Skeletal muscle satellite cell (primary cell): ENCODE results near the gene HMCN1.

Source experiments
- H3K27me3 ChIP-seq: 2 replicates; pipeline ENCODE4 v1.7.0; 2013; ENCODE audit warnings: low read length; ENCODE audit not compliant: control insufficient read depth, insufficient read depth
- H3K36me3 ChIP-seq: 2 replicates; pipeline ENCODE4 v1.7.0; 2013; ENCODE audit warnings: mild to moderate bottlenecking, control low read depth, low read length; ENCODE audit not compliant: insufficient read depth
- H3K4me1 ChIP-seq: 2 replicates; pipeline ENCODE4 v1.7.0; 2013; ENCODE audit warnings: low read length; ENCODE audit not compliant: control insufficient read depth, insufficient read depth
- H3K4me2 ChIP-seq: 2 replicates; pipeline ENCODE4 v1.7.0; 2013; ENCODE audit warnings: mild to moderate bottlenecking, low read length
- H3K4me3 ChIP-seq: 2 replicates; pipeline ENCODE4 v1.7.0; 2013; ENCODE audit warnings: low read length
- H3K9ac ChIP-seq: 2 replicates; pipeline ENCODE4 v1.7.0; 2013; ENCODE audit warnings: mild to moderate bottlenecking, low read depth, low read length, moderate library complexity
- H3K9me3 ChIP-seq: replicated peaks from 2 replicates; pipeline ENCODE4 v1.7.0; 2013; ENCODE audit warnings: mild to moderate bottlenecking, control low read depth, low read length

HMCN1 gene

DNA sequence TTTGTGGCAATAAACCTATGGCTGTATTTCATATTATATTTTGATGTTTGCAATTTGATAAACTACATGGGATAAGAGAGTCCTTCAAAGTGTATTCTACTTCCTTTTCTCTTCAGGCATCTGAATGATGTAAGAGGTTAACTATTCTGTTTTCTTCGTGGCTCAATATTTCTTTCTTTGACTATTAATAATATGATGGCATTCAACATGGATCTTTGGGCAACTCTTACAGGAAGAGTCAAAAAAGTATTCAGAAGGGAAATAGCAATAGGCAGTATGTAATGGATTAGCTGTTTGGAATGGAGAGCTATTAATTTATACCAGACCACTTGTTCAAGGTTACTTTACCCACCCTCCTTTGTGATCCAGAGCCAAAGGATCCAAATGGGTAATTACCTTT lies 74.4 kb downstream of the HMCN1 start:
- Histone ChIP-seq H3K4me1 (no peaks in the 10 kb centered on the region), H3K9ac (no peak overlapping the region), H3K4me2 (no peak overlapping the region), H3K36me3 (no peaks in the 10 kb centered on the region), H3K27me3 (no peaks in the 10 kb centered on the region), H3K4me3 (no peak overlapping the region), H3K9me3 (no peaks in the 10 kb centered on the region)

DNA sequence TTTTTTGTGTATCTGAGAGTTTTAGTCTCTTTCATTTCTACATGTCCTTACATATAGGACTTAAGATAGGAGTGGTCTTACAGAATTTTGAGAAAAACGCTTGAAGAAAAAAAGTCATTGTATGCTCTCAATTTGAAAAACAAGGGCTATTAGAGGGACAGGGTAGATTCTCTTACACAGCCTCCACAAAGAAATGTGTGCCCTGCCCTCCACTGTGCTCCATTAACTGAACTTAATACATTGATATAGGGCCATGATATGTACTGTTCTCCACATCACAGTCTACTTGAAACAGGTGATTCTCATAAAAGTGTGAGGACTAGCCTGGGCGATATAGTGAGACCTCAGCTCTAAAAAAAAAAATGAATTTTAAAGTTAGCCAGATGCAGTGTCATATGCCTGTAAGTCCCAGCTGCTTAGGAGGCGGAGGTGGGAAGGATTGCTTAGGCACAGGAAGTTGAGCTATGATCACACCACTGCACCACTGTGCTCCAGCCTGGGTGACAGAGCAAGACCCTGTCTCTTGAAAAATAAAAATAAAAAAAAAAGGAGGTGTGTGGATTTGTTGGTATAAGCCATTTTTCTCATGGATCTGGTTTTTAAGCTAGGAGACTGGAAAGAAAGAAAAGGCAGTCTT lies 77.0 kb downstream of the HMCN1 start:
- Histone ChIP-seq H3K9ac (no peak overlapping the region), H3K36me3 (no peaks in the 10 kb centered on the region), H3K4me2 (no peak overlapping the region), H3K27me3 (no peaks in the 10 kb centered on the region), H3K4me1 (no peaks in the 10 kb centered on the region), H3K4me3 (no peak overlapping the region), H3K9me3 (no peaks in the 10 kb centered on the region)

DNA sequence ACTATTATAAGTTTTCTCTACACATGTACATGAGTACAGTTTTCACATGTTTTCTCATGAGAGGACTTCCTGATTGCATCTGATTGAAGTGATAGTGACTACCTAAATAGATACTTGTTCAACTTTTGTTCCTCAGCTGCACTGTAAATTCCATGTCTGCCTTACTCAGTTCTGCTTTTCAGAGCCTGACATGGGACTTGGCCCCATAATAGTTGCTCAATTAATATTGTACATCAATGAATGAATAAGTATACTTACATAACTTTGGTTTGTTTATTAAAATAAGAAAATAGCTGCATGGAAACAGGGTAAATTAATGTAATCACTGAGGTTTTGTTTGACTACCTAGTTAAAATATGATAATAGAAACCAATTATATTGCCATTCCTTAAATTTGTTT lies 78.7 kb downstream of the HMCN1 start:
- H3K9ac ChIP-seq = no peak overlapping the region
- H3K36me3 ChIP-seq = no peaks in the 10 kb centered on the region
- no peak overlapping the region for H3K4me2 ChIP-seq
- no peaks in the 10 kb centered on the region for H3K4me1 ChIP-seq
- H3K9me3 ChIP-seq = no peaks in the 10 kb centered on the region
- no peak overlapping the region for H3K4me3 ChIP-seq
- no peaks in the 10 kb centered on the region for H3K27me3 ChIP-seq

DNA sequence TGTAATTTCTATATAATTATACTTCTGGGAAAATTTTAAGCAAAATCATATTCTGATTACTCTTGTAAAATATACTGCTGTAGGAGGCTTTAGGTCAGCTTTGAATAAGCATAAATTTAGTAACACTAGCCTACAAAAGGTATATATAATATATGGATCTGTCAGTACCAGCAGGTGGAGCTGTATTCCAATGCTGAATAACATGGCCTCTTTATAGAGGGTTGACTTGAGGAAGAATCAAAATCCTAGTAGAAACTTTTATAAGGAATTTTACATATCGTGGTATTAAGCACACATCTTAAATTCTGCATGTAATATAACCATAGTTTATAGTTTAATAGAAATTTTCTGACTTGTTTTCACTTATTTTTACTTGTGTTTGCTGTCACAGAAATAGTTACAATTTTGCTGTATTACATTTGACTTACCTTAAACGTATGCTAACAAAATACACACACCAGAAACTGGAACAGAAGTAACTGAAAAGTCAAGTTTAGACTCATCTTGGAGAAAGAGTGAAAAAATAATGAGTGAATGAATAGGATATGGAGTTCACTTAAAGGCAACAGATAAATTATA lies 79.3 kb downstream of the HMCN1 start:
- H3K4me2 ChIP-seq = no peak overlapping the region
- no peaks in the 10 kb centered on the region for H3K36me3 ChIP-seq
- no peaks in the 10 kb centered on the region for H3K9me3 ChIP-seq
- no peak overlapping the region for H3K4me3 ChIP-seq
- no peaks in the 10 kb centered on the region for H3K27me3 ChIP-seq
- no peaks in the 10 kb centered on the region for H3K4me1 ChIP-seq
- no peak overlapping the region for H3K9ac ChIP-seq

DNA sequence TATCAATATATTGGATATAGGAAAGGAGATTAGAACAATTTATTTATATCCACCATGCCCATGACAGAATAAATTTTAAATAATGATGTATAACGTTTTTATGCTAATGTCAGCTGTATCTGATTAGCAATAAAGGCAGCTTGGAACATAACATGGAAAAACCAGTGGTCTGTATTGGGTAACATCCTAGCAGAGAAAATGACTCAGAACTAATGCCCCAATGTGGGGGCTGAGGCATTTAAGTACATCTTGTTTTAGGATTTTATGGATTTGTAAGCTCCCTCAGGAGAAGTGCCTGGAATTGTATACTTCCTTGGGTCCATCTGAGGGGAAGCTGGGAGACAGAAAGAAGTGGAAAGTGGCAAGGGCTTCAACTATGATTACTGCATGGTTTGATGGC lies 82.3 kb downstream of the HMCN1 start:
- no peaks in the 10 kb centered on the region for H3K36me3 ChIP-seq
- no peak overlapping the region for H3K9ac ChIP-seq
- no peak overlapping the region for H3K4me3 ChIP-seq
- no peaks in the 10 kb centered on the region for H3K27me3 ChIP-seq
- H3K4me1 ChIP-seq = no peaks in the 10 kb centered on the region
- H3K4me2 ChIP-seq = no peak overlapping the region
- no peaks in the 10 kb centered on the region for H3K9me3 ChIP-seq

DNA sequence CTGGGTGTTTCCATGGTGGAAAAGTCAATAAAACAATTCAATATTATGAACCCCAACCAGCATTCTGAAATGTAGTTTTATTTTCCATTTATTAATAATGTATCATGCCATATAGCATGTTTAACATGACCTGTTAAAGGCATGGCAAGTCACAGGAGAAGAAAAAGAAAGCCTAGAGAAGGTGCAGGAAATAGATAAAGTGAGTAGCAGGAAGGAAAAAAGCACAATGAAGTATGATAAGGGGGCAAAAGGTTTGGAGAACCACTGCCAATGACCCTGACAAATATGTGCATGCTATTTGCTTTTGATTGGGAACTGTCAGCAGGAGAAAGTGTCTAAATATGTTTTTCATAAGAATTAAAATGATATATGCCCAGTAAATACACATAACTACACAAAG lies 85.6 kb downstream of the HMCN1 start:
- Histone ChIP-seq H3K27me3 (no peaks in the 10 kb centered on the region), H3K9me3 (no peaks in the 10 kb centered on the region), H3K4me2 (no peak overlapping the region), H3K9ac (no peak overlapping the region), H3K4me1 (peaks cover 4% of the 10 kb centered on the region), H3K36me3 (no peaks in the 10 kb centered on the region), H3K4me3 (no peak overlapping the region)

DNA sequence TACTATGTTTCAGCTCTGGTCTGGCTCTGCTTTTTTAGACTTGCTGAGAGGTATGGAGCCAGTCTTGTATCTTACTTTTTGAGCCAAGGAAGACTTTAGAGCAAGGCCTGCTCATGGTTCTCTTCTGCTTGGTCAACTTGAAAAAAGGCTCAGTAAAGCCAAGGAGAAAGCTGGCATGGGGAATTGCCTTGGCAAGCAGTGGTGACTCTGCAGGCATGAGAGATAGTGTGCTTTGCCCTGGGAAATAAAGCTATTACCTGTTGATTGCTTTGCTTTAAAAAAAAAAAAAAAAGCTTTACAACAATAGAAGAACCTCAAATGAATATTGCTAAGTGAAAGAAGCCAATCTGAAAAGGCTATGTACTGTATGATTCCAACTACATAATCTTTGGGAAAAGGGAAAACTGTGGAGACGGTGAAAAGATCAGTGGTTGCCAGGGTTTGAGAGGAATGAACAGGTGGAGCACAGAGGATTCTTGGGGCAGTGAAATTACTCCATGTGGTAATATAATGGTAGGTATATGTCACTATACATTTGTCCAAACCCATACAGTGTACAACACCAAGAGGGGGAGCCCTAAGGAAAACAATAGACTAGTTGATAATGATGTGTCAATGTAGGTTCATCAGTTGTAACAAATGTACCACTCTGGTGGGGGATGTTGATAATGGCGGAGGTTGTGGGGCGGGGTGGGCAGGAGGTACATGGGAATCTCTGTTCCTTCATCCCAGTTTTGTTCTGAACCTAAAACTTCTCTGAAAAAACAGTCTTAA lies 87.6 kb downstream of the HMCN1 start:
- H3K27me3 ChIP-seq = no peaks in the 10 kb centered on the region
- H3K4me1 ChIP-seq = peaks cover 4% of the 10 kb centered on the region
- H3K9me3 ChIP-seq = no peaks in the 10 kb centered on the region
- H3K4me2 ChIP-seq = no peak overlapping the region
- no peak overlapping the region for H3K4me3 ChIP-seq
- H3K36me3 ChIP-seq = no peaks in the 10 kb centered on the region
- H3K9ac ChIP-seq = no peak overlapping the region

DNA sequence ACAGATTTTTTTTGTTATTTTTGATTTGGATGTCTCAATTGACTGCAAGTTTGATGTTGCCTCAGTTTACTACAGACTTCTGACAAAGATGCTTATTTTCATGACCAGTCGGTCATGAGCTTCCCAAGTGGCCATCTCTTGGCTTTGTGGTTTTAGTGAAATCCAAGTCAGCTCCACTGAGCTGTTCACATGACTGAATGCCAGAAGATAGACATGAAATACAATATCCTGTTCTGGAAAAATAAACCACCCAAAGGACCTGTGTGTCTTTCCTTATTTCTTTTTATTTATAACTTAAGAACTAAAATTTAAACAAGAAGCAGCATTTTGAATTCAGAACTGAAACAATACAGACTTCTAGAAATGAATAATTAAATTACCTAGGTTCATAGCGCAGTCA lies 89.3 kb downstream of the HMCN1 start:
- Histone ChIP-seq H3K9ac (no peak overlapping the region), H3K36me3 (no peaks in the 10 kb centered on the region), H3K27me3 (no peaks in the 10 kb centered on the region), H3K9me3 (no peaks in the 10 kb centered on the region), H3K4me3 (no peak overlapping the region), H3K4me2 (no peak overlapping the region), H3K4me1 (peaks cover 4% of the 10 kb centered on the region)

DNA sequence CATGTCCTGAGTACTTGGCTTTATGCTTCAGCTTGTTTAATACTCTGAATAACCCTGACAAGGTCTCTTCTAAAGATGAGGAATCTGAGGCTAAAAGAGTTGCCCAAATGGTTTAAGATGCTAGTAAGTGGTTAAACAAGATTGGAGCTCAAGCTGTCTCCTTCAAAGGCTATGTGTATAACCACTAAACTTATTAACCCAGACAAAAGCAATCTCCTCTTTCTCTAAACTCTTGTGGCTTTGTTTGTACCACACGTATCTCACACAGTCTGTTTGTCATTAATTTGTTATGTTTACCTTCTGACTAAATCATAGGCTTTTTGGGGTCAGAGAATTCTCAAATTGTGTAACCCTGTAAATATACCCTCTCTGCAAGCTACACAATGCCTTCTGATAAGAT lies 89.9 kb downstream of the HMCN1 start:
- Histone ChIP-seq H3K9ac (no peak overlapping the region), H3K9me3 (no peaks in the 10 kb centered on the region), H3K4me2 (no peak overlapping the region), H3K36me3 (no peaks in the 10 kb centered on the region), H3K4me1 (peaks cover 4% of the 10 kb centered on the region), H3K4me3 (no peak overlapping the region), H3K27me3 (no peaks in the 10 kb centered on the region)

DNA sequence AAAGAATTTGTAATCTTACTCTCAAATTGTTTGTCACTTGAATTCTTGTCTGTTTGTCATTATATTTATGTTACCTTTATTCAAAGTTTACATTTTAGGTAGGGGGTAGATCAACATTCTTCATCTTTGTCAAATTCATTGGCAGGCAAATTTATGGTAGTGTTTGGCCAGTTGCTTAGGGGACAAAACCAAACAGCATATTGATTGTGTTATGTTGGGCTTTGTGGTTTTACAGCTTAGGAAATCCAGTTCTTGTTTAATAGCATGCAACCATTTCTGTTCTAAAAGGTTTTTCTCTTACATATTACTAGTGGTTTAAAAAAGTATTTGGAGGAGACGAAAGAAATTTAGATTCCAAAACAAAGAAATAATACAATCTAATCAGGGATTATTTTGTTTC lies 91.4 kb downstream of the HMCN1 start:
- no peak overlapping the region for H3K4me2 ChIP-seq
- no peaks in the 10 kb centered on the region for H3K36me3 ChIP-seq
- H3K4me1 ChIP-seq = peaks cover 4% of the 10 kb centered on the region

DNA sequence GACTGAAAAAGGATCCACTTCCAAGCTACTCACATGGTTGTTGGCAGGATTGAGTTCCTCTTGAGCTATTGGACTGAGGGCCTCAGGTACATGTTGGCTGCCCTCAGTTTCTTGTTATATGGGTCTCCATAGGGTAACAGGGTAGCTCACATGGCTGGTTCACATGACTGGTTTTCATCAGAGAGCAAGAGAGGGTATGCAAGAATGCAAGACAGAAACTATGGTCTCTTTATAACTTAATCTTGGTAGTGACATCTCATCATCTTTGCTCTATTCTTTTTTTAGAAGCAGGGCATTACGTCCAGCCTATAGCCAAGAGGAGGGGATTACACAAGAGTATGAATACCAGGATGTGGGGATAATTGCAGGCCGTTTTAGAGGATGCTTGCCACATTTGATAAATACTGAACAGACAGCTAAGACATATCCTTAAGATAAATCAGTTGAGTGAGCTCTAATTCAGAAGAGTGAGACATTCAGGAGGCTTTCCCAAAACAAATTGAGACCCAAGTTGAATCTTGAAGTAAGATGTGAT lies 100.2 kb downstream of the HMCN1 start:
- Histone ChIP-seq H3K36me3 (no peaks in the 10 kb centered on the region), H3K9me3 (no peaks in the 10 kb centered on the region), H3K4me1 (no peaks in the 10 kb centered on the region), H3K4me2 (no peak overlapping the region), H3K27me3 (no peaks in the 10 kb centered on the region), H3K9ac (no peak overlapping the region), H3K4me3 (no peak overlapping the region)

More for the DNA sequence above, 91.4 kb downstream of the HMCN1 start:
- Histone ChIP-seq H3K9ac (no peak overlapping the region), H3K9me3 (no peaks in the 10 kb centered on the region), H3K27me3 (no peaks in the 10 kb centered on the region), H3K4me3 (no peak overlapping the region)
